ENCODE measurements around the gene NBPF1.
"Not testable (repeated sequence)": the region's sequence is repeated elsewhere in the genome, so short reads cannot be mapped to it uniquely, and the experiment has no call there.

The NBPF1 gene

GRCh38 chr1:16605532-16606505 is 7.5 kb downstream of the NBPF1 start:
- no peak for DNase-seq (ENCODE audit: low spot score)

- no peak for DNase-seq (ENCODE audit: low spot score)
These were observed 8.2 kb downstream of the NBPF1 start for GRCh38 chr1:16605213-16605525.

GRCh38 chr1:16604514-16605212 is 8.7 kb downstream of the NBPF1 start:
- not testable (repeated sequence) for DNase-seq (ENCODE audit: low spot score)

GRCh38 chr1:16603623-16604022 is 9.7 kb downstream of the NBPF1 start:
- not testable (repeated sequence) for DNase-seq (ENCODE audit: low spot score)

GRCh38 chr1:16602336-16603011 is 10.9 kb downstream of the NBPF1 start:
- not testable (repeated sequence) for DNase-seq (ENCODE audit: low spot score)

GRCh38 chr1:16600855-16601786 is 12.2 kb downstream of the NBPF1 start:
- DNase-seq (ENCODE audit: low spot score) = not testable (repeated sequence)

GRCh38 chr1:16599326-16599725 is 14.0 kb downstream of the NBPF1 start:
- not testable (repeated sequence) for DNase-seq (ENCODE audit: low spot score)

GRCh38 chr1:16595216-16595615 is 18.1 kb downstream of the NBPF1 start:
- DNase-seq (ENCODE audit: low spot score) = not testable (repeated sequence)

- not testable (repeated sequence) for DNase-seq (ENCODE audit: low spot score)
These were observed 21.5 kb downstream of the NBPF1 start for GRCh38 chr1:16591845-16592244.

GRCh38 chr1:16588081-16588480 is 25.3 kb downstream of the NBPF1 start:
- DNase-seq (ENCODE audit: low spot score) = not testable (repeated sequence)

GRCh38 chr1:16587639-16588038 is 25.7 kb downstream of the NBPF1 start:
- DNase-seq (ENCODE audit: low spot score) = not testable (repeated sequence)

- DNase-seq (ENCODE audit: low spot score) = not testable (repeated sequence)
These were observed 48.0 kb downstream of the NBPF1 start for GRCh38 chr1:16565324-16565723.

GRCh38 chr1:16561035-16561434 is 52.3 kb downstream of the NBPF1 start:
- not testable (repeated sequence) for DNase-seq (ENCODE audit: low spot score)

- DNase-seq (ENCODE audit: low spot score) = not testable (repeated sequence)
These were observed 52.9 kb downstream of the NBPF1 start for GRCh38 chr1:16560498-16560897.

GRCh38 chr1:16559688-16560087 is 53.7 kb downstream of the NBPF1 start:
- not testable (repeated sequence) for DNase-seq (ENCODE audit: low spot score)

- DNase-seq (ENCODE audit: low spot score) = not testable (repeated sequence)
These were observed 56.3 kb downstream of the NBPF1 start for GRCh38 chr1:16557034-16557433.

GRCh38 chr1:16553244-16553643 is 60.1 kb downstream of the NBPF1 start:
- not testable (repeated sequence) for DNase-seq (ENCODE audit: low spot score)

- not testable (repeated sequence) for DNase-seq (ENCODE audit: low spot score)
These were observed 63.0 kb downstream of the NBPF1 start for GRCh38 chr1:16550212-16550918.

GRCh38 chr1:16549545-16549944 is 63.8 kb downstream of the NBPF1 start:
- not testable (repeated sequence) for DNase-seq (ENCODE audit: low spot score)

- not testable (repeated sequence) for DNase-seq (ENCODE audit: low spot score)
These were observed 65.7 kb downstream of the NBPF1 start for GRCh38 chr1:16547502-16548241.

All from COLO829 (cell line).